ENCODE measurements around the gene DENND2D.

The DENND2D gene

DNA sequence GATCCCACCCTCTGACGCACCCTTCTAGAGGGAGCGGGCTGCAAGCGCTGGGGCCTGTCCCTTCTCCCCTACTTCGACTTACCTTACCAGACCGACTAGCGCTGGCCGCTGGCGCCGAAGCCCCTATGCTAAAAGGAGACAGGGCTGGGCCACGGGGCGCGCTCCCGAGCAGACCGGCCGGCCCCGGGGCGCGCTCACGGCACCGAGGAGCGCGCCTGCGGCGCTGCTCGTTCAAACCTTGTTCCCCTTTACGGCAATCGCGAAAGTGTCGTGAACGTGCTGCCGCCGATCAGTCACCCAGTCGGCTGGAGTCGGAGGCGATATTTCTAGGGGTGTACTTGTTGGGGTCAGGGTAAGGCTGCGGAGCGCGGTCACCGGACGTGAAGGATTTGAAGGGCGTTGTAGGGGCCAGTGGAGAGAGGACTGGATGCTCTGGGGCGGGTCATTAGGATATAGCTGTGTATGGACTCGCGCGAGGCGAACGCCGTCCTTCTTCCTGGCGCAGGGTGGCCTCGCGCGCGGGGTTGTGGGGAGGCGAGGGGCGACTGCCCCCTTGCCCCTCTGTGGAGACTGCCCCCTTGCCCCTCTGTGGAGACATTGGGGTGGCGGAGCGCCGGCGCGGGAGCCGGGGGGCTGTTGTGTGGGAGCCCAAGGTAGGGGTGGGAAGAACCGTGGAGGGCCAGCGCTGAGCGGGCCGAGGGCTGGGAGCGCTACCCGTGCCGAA, 60.3 kb downstream of the DENND2D start, which contains the start of the genes CEPT1 and DRAM2 (continued):
- TF ChIP-seq ATF2 (tag by site-specific recombination; IDR thresholded peaks at IDR 0.05; ENCODE audit: low read depth): no peak
- TF ChIP-seq ZEB2 (tag by site-specific recombination; IDR thresholded peaks at IDR 0.05): 0 out of 2 replicates have a peak, but pooled peaks have one; percentile 33
- TF ChIP-seq, protein P1, sequence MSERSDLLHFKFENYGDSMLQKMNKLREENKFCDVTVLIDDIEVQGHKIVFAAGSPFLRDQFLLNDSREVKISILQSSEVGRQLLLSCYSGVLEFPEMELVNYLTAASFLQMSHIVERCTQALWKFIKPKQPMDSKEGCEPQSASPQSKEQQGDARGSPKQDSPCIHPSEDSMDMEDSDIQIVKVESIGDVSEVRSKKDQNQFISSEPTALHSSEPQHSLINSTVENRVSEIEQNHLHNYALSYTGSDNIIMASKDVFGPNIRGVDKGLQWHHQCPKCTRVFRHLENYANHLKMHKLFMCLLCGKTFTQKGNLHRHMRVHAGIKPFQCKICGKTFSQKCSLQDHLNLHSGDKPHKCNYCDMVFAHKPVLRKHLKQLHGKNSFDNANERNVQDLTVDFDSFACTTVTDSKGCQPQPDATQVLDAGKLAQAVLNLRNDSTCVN (tag by site-specific recombination; optimal IDR thresholded peaks at IDR 0.05): peak; percentile 97
- TF ChIP-seq ZNF16 (tag by site-specific recombination; IDR thresholded peaks at IDR 0.05; ENCODE audit: low read depth): no peak
- peak; percentile 53 for TF ChIP-seq SP3 (tag by site-specific recombination; IDR thresholded peaks at IDR 0.05)
- TF ChIP-seq ZBTB11 (tag by site-specific recombination; conservative IDR thresholded peaks at IDR 0.05; ENCODE audit: low read depth): no peak
- no peak for TF ChIP-seq ZNF558 (tag by site-specific recombination; IDR thresholded peaks at IDR 0.05)
- no peak for TF ChIP-seq ZNF776 (tag by site-specific recombination; IDR thresholded peaks at IDR 0.05; ENCODE audit: borderline replicate concordance)
- TF ChIP-seq ZNF248 (tag by site-specific recombination; IDR thresholded peaks at IDR 0.05): no peak
- TF ChIP-seq ZIC2 (tag by site-specific recombination; IDR thresholded peaks at IDR 0.05): peak; percentile 53
- TF ChIP-seq GLIS2 (tag by site-specific recombination; IDR thresholded peaks at IDR 0.05): peak; percentile 88
- 0 out of 2 replicates have a peak, but pooled peaks have one; percentile 15 for TF ChIP-seq ZNF561 (tag by site-specific recombination; IDR thresholded peaks at IDR 0.05; ENCODE audit: borderline replicate concordance)
- peak; percentile 97 for TF ChIP-seq ZNF335 (tag by site-specific recombination; conservative IDR thresholded peaks at IDR 0.05)
- peak; percentile 63 for TF ChIP-seq ZBTB48 (tag by site-specific recombination; IDR thresholded peaks at IDR 0.05)
- TF ChIP-seq, protein P2, sequence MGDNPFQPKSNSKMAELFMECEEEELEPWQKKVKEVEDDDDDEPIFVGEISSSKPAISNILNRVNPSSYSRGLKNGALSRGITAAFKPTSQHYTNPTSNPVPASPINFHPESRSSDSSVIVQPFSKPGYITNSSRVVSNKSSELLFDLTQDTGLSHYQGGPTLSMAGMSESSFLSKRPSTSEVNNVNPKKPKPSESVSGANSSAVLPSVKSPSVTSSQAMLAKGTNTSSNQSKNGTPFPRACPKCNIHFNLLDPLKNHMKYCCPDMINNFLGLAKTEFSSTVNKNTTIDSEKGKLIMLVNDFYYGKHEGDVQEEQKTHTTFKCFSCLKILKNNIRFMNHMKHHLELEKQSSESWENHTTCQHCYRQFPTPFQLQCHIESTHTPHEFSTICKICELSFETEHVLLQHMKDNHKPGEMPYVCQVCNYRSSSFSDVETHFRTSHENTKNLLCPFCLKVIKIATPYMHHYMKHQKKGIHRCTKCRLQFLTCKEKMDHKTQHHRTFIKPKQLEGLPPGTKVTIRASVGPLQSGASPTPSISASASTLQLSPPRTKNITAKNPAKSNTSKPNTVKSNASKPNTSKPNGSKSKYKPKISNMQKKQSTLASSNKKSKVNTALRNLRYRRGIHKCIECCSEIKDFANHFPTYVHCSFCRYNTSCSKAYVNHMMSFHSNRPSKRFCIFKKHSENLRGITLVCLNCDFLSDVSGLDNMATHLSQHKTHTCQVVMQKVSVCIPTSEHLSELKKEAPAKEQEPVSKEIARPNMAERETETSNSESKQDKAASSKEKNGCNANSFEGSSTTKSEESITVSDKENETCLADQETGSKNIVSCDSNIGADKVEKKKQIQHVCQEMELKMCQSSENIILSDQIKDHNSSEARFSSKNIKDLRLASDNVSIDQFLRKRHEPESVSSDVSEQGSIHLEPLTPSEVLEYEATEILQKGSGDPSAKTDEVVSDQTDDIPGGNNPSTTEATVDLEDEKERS (tag by site-specific recombination; IDR thresholded peaks at IDR 0.05): no peak
- TF ChIP-seq ZNF114 (tag by site-specific recombination; IDR thresholded peaks at IDR 0.05): no peak
- peak; percentile 58 for TF ChIP-seq KLF9 (tag by site-specific recombination; IDR thresholded peaks at IDR 0.05; ENCODE audit: low read depth)
- TF ChIP-seq ZNF677 (tag by site-specific recombination; IDR thresholded peaks at IDR 0.05): no peak
